Lower lobe of right lung (tissue), 2 donors: ENCODE data around the gene DYTN. TPM values are rescaled to one million over a fixed set of nuclear protein-coding genes. Genes with fewer than 3 reads are reported as not detected.
"Not testable (repeated sequence)": the region's sequence is repeated elsewhere in the genome, so short reads cannot be mapped to it uniquely, and the experiment has no call there.

Experiments used
- ATAC-seq, 2 donors: fragments of 200-7000 bp; cut with Tn5 transposase; one replicate each; pipeline ENCODE4 v1.9.1; 2020 to 2022; ENCODE audit warnings: mild to moderate bottlenecking in 2 of 2, moderate library complexity in 2 of 2
- DNase-seq: peaks from one replicate; pipeline ENCODE4 v3.0.0-alpha.2; 2020
- H3K27ac ChIP-seq: fragments of 200-600 bp; one replicate; pipeline ENCODE4 v1.8.0; 2022
- H3K27me3 ChIP-seq: fragments of 200-600 bp; one replicate; pipeline ENCODE4 v1.8.0; 2022; ENCODE audit warnings: low read depth
- H3K36me3 ChIP-seq: fragments of 200-600 bp; one replicate; pipeline ENCODE4 v1.8.0; 2022; ENCODE audit warnings: mild to moderate bottlenecking
- H3K4me1 ChIP-seq: fragments of 200-600 bp; one replicate; pipeline ENCODE4 v1.8.0; 2022
- H3K4me3 ChIP-seq: fragments of 200-600 bp; one replicate; pipeline ENCODE4 v1.8.0; 2022; ENCODE audit warnings: mild to moderate bottlenecking
- H3K9me3 ChIP-seq: fragments of 200-600 bp; one replicate; pipeline ENCODE4 v1.8.0; 2022
- intact Hi-C: fragments of 100-400 bp; cut with DNase I; formaldehyde crosslinking; loops from one replicate; pipeline ENCODE4 v1.11.0; 2022
- total RNA-seq: library from RNA; stranded (reverse); fragmentation: NEBNext Ultra II Directional; extraction: Animal tissue kit (Norgen Biotek cat#: 25700); gene quantifications from one replicate; pipeline ENCODE4 v1.2.1, GENCODE V29; 2021
- TF ChIP-seq, protein P1 (sequence below): fragments of 200-600 bp; IDR thresholded peaks from one replicate; pipeline ENCODE4 v1.8.0; 2022; ENCODE audit warnings: antibody characterized with exemption, mild to moderate bottlenecking
- donor health status: DM: no; HTN: yes; CAD: no; lungs with severe emphysema.

The DYTN gene
- total RNA-seq, 1 donor from 2014 or later: not detected

DNA sequence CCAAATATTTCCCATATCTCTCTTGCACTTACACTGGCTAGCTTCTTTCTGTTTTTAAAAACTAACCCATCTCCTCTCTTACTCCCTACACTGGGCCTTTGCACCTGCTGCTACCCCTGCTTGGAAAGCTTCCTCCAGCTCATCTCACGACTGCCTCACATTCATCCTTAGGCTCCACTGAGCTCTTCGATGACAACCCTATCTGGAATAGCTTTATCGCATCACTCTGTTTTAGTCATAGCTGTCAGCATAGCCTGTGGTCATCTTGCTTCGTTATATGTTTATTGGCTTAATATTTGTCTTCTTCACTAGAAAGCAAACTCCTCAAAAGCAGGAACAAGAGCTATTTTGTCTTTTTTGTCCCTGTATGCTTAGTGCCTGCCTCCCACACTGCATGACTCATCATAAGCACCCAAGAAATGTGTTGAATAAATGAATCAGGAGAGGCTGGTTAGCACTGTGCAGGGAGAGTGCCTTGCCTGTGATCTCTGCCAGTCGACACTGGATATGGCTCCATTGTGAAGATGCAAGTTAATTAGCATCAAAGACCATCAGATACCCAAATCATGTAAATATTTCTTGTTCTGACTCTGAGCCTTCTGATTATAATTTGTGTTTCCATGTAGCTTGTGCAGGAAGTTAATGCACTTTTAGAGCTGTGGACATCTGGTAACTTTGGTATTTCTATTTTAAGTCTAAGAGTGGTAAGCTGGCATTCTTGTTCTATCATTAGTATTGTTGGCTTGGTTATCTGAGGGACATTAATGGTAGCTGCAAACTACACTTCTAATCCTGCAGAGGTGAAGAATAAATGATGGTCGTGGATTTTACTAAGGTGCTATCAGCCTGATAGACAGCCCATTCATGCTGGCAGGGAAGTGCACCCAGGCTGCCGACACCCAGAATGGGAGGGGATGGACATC lies 10.3 kb upstream of the DYTN start:
- no peak for DNase-seq
- intact Hi-C loops: no loop called here
- Histone ChIP-seq H3K4me1 (no peaks in the 10 kb centered on the region), H3K36me3 (no peaks in the 10 kb centered on the region), H3K4me3 (no peak overlapping the region), H3K27me3 (no peaks in the 10 kb centered on the region), H3K27ac (no peak overlapping the region), H3K9me3 (no peaks in the 10 kb centered on the region)
- TF ChIP-seq, protein P1, sequence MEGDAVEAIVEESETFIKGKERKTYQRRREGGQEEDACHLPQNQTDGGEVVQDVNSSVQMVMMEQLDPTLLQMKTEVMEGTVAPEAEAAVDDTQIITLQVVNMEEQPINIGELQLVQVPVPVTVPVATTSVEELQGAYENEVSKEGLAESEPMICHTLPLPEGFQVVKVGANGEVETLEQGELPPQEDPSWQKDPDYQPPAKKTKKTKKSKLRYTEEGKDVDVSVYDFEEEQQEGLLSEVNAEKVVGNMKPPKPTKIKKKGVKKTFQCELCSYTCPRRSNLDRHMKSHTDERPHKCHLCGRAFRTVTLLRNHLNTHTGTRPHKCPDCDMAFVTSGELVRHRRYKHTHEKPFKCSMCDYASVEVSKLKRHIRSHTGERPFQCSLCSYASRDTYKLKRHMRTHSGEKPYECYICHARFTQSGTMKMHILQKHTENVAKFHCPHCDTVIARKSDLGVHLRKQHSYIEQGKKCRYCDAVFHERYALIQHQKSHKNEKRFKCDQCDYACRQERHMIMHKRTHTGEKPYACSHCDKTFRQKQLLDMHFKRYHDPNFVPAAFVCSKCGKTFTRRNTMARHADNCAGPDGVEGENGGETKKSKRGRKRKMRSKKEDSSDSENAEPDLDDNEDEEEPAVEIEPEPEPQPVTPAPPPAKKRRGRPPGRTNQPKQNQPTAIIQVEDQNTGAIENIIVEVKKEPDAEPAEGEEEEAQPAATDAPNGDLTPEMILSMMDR: no peak
- no peak for ATAC-seq

DNA sequence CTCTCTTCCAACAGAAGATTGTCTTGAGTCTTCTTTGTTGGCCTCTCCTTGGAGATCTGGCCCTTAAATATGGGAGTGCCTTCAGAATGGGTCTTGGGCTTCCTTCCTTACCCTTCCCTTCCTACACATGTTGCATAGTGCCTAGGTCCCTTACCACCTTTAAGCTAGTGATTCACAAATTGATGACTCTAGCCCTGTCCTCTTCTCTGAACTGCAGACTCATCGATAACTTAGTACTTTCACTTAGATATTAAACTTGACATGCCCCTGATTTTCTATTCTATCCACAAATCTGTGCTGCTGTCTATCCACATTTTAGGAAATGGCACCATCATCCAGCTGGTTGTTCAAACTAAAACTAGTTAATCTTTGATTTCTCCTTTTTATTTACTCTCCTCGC lies 9.1 kb upstream of the DYTN start:
- Histone ChIP-seq H3K4me3 (no peak overlapping the region), H3K27ac (no peak overlapping the region), H3K9me3 (no peaks in the 10 kb centered on the region), H3K36me3 (no peaks in the 10 kb centered on the region), H3K4me1 (no peaks in the 10 kb centered on the region), H3K27me3 (no peaks in the 10 kb centered on the region)
- TF ChIP-seq, protein P1: no peak
- DNase-seq: no peak
- intact Hi-C loops: no loop called here
- ATAC-seq: no peak

DNA sequence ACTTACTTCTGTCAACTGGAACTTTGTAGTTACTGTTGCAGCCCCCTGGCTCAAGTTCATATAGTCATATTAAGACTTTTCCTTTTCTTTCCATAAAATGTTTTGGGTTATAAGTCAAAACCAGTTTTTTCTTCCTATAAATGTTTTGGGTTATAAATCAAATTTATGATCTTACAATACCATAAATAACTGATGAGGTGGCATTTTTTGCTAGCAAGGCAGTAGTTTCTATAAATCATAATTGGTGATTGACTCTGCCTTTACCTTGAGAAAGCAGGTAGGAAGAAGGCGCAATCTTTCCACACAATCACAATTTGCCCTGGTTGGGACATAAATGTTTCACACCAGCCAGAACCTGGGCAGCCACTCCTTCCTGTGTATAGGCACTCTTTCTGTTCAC lies 5.1 kb upstream of the DYTN start:
- intact Hi-C loops: no loop called here
- DNase-seq (no peak), ATAC-seq (no peak)
- Histone ChIP-seq H3K27me3 (no peaks in the 10 kb centered on the region), H3K9me3 (no peaks in the 10 kb centered on the region), H3K36me3 (no peaks in the 10 kb centered on the region), H3K4me3 (no peak overlapping the region), H3K27ac (no peak overlapping the region), H3K4me1 (no peaks in the 10 kb centered on the region)
- TF ChIP-seq, protein P1: no peak

DNA sequence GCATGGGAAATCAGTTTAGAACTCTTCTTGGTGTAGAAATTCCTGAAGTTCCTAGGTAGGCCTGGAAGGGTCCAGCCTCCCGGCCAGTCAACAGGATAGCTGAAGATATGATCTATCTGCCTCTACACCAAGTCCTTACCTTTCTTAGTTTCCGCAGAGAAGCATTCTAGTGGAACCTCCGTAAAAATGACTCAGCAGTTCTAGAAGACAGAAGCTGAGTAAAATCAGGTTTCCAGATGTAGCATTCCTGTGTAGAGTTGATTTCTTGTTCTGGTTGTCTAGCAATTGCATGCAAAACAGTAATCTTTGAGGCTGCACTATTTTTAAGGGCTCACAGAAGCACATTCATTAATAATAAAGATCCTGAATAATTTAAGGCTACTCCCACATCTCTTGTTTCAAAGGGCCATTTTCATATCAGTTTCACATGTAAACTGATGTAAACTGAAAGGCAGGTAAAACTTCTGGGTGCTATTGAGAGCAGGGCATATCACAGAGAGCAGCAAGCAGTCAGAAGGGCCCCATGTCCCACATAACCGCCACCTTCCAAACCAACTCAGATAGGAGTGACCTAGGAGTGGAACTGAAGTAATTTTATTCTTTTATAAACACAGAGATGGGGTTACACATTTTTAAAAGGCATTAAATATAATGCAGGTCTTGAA lies 3.2 kb upstream of the DYTN start:
- H3K4me3 ChIP-seq: no peak overlapping the region
- intact Hi-C loops: no loop called here
- H3K36me3 ChIP-seq: no peaks in the 10 kb centered on the region
- H3K4me1 ChIP-seq: no peaks in the 10 kb centered on the region
- DNase-seq (no peak), ATAC-seq (no peak)
- TF ChIP-seq, protein P1: no peak
- no peaks in the 10 kb centered on the region for H3K27me3 ChIP-seq
- H3K27ac ChIP-seq: no peak overlapping the region
- H3K9me3 ChIP-seq: no peaks in the 10 kb centered on the region

DNA sequence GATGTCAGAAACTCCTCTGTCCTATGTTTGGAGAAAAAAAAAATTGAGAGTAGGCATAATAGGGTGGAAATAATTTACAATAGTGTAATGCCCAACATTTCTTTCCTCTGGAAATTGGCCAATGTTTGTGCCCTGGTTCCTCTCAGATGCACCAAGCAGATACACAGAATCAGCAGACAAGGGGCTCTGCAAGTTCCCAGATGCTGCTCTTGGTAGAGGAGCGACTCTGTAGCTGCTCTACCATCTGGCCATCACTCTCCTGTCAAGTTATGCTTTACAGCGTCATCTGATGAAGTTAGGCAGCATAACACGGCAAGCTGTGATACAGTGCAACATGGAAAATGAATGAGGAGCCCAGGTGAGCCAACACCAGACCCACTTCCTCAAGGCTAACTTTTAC lies 1.6 kb downstream of the DYTN start:
- DNase-seq: no peak
- no peaks in the 10 kb centered on the region for H3K36me3 ChIP-seq
- intact Hi-C loops: no loop called here
- no peaks in the 10 kb centered on the region for H3K27me3 ChIP-seq
- H3K4me3 ChIP-seq: no peak overlapping the region
- no peaks in the 10 kb centered on the region for H3K9me3 ChIP-seq
- no peak for ATAC-seq
- TF ChIP-seq, protein P1: no peak
- H3K27ac ChIP-seq: no peak overlapping the region
- H3K4me1 ChIP-seq: no peaks in the 10 kb centered on the region

DNA sequence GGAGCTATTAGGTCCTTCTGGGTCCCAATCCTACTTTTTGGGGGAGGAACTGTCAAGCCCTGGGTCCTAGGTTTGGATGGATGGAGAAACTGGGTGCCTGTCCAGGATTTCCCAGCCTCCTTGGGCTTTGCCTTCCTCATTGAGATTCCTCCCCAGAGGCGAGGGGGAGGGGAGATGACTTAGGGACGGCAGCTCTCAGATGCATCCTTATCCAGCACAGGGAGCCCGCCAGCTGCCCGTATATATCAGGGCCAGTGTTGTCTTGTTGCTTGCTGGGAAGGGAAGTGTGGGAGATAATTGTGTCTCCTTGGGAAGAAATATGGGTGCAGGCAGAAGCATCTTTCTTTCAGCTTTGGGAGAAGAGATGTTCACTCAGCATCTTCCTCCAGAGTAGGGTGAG lies 3.0 kb downstream of the DYTN start:
- ATAC-seq, H3K4me1 ChIP-seq, H3K36me3 ChIP-seq, H3K4me3 ChIP-seq, intact Hi-C loops, H3K27ac ChIP-seq, H3K9me3 ChIP-seq, DNase-seq, H3K27me3 ChIP-seq: not testable (repeated sequence)
